ENCODE results near the gene SAMD11. TPM values are rescaled to one million over a fixed set of nuclear protein-coding genes. Genes with fewer than 3 reads are reported as not detected.

The SAMD11 gene
- total RNA-seq, 2 experiments from 2014 or later = not detected

DNA sequence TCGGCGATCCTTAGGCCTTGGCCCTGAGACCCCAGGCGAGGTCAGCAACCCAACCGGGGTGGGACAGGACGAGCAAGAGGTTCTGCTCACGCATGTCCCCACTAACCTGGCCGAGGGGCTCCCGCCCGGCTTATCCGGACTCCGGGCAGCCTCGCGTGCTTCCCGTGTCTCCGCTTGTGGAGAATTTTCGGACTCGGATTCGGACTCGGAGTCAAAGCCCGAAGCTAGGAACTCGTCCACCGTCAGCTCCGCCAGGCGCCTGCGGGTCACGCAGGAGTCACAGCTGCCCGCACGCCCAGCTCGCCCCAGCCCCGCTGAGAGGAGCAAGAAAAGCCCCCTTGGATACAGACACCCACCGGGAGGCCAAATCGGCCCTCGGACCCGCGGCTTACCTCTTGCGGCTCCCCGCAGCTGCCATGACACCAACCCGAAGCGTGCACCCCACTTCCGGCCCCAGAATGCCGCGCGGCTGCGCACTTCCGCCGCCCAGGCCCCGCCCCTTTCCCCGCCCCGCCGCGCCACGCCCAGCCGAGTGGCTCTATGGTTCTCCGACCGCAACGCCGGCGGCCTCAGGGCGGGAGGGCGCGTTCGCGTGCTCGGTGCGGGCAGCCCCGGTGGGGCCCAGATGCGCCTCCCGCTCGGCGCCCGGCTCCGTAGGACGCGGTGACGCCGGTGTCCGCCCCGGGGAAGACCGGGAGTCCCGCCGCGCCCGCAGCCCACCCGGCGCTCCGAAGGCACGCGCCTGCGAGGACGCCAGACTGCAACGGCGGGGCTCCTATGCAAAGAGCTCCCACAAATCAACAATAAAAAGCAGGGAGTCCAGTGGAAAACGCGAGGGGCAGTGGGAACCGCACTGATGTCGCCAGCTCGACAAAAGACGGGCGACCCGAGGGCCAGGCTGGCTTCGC lies 35.4 kb downstream of the SAMD11 start, which contains the start of gene NOC2L:
Gene NOC2L (minus strand): TSS at position 434 of the 908 bp plus-strand sequence. CDS start 16 bp downstream, at position 418.
- Histone ChIP-seq H3K27ac (ENCODE audit: low read depth in 1 of 2, low read length in 2 of 2) (peak within 1 kb of the TSS; percentile 47 to 72), H3K9me3 (ENCODE audit: control insufficient read depth in 1 of 2, insufficient read depth in 1 of 2, low read length in 2 of 2) (no peaks in the 10 kb centered on the region), H3K36me3 (ENCODE audit: insufficient read depth, low read length) (peaks cover 33% of the 10 kb centered on the region), H3K4me3 (ENCODE audit: low read length) (peak within 1 kb of the TSS; percentile 95), H3K4me1 (ENCODE audit: insufficient read depth, low read length) (peaks cover 41% of the 10 kb centered on the region), H3K27me3 (ENCODE audit: control insufficient read depth in 1 of 2, insufficient read depth in 2 of 2, low read length in 2 of 2) (no peaks in the 10 kb centered on the region)
- Mint-ChIP-seq H3K36me3 (ENCODE audit: low read depth) (peaks cover 39% of the 10 kb centered on the region), H3K27me3 (no peaks in the 10 kb centered on the region), H3K4me1 (ENCODE audit: low read depth) (peaks cover 16% of the 10 kb centered on the region), H3K9me3 (no peaks in the 10 kb centered on the region), H3K27ac (peak within 1 kb of the TSS; percentile 58), H3K4me3 (peak within 1 kb of the TSS; percentile 90)
- DNase-seq (peak; percentile 88 to 99 (median 97)), ATAC-seq (ENCODE audit: poor library complexity) (peak; percentile 84)
- POLR2A ChIA-PET = interaction anchor here (0.5 to 1.4 kb wide), 5 partner anchors 21 to 416 kb away, joined by 3 to 6 read pairs (median 3); partner anchors contain the start of gene AURKAIP1
- TF ChIP-seq, protein P1, sequence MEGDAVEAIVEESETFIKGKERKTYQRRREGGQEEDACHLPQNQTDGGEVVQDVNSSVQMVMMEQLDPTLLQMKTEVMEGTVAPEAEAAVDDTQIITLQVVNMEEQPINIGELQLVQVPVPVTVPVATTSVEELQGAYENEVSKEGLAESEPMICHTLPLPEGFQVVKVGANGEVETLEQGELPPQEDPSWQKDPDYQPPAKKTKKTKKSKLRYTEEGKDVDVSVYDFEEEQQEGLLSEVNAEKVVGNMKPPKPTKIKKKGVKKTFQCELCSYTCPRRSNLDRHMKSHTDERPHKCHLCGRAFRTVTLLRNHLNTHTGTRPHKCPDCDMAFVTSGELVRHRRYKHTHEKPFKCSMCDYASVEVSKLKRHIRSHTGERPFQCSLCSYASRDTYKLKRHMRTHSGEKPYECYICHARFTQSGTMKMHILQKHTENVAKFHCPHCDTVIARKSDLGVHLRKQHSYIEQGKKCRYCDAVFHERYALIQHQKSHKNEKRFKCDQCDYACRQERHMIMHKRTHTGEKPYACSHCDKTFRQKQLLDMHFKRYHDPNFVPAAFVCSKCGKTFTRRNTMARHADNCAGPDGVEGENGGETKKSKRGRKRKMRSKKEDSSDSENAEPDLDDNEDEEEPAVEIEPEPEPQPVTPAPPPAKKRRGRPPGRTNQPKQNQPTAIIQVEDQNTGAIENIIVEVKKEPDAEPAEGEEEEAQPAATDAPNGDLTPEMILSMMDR (IDR thresholded peaks at IDR 0.05) = no peak
- intact Hi-C loops (cut with DNase I, micrococcal nuclease) = loop anchor here in 1 of 2 experiments (5.0 kb wide), 1 partner anchor 52 kb away; no protein-coding TSS in a partner anchor
- CTCF ChIA-PET = interaction anchor here (0.7 to 1.5 kb wide), 3 partner anchors 25 to 90 kb away, joined by 3 to 6 read pairs (median 3); no protein-coding TSS in a partner anchor

DNA sequence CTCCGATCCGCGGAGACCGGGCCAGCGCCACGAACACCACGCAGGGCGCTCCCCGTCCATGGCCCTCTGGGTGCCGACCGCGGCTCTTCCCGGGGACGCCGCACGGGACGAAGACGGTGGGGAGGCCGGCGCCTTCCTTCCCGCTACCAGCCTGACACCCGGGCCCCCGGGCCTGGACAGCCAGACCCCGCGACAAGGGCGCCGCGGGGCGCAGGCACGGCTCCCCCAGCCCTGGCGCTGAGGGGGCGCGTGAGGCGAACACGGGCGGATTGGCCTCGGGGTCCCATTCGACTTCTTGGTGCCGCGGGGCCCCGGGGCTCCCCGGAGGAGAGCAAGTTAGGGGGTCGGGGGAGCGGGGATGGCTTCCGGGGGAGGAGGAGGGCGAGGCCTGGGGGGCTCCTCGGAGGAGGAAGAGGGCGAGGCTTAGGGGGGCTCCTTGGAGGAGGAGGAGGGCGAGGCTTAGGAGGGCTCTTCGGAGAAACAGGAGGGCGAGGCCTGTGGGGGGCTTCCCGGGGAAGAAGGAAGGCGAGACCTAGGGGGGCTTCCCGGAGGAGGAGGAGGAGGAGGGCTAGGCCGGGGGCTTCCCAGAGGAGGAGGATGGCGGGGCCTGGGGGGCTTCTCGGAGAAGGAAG lies 36.1 kb downstream of the SAMD11 start:
- DNase-seq (peak in 1 of 14 experiments; percentile 26), ATAC-seq (ENCODE audit: poor library complexity) (peak; percentile 16)
- intact Hi-C loops (cut with DNase I, micrococcal nuclease) = loop anchor here in 1 of 2 experiments (5.0 kb wide), 1 partner anchor 53 kb away; no protein-coding TSS in a partner anchor
- Histone ChIP-seq H3K4me1 (ENCODE audit: insufficient read depth, low read length) (peaks cover 41% of the 10 kb centered on the region), H3K36me3 (ENCODE audit: insufficient read depth, low read length) (peaks cover 25% of the 10 kb centered on the region), H3K27ac (ENCODE audit: low read depth in 1 of 2, low read length in 2 of 2) (no peak overlapping the region), H3K4me3 (ENCODE audit: low read length) (peak overlapping the region; percentile 57), H3K9me3 (ENCODE audit: control insufficient read depth in 1 of 2, insufficient read depth in 1 of 2, low read length in 2 of 2) (no peaks in the 10 kb centered on the region), H3K27me3 (ENCODE audit: control insufficient read depth in 1 of 2, insufficient read depth in 2 of 2, low read length in 2 of 2) (no peaks in the 10 kb centered on the region)
- Mint-ChIP-seq H3K27ac (no peak overlapping the region), H3K4me3 (peak overlapping the region; percentile 90), H3K36me3 (ENCODE audit: low read depth) (peaks cover 32% of the 10 kb centered on the region), H3K9me3 (no peaks in the 10 kb centered on the region), H3K4me1 (ENCODE audit: low read depth) (peaks cover 16% of the 10 kb centered on the region), H3K27me3 (no peaks in the 10 kb centered on the region)
- ChIA-PET POLR2A (interaction anchor here (1.4 kb wide), 1 partner anchor 271 kb away, joined by 4 read pairs; no protein-coding TSS in a partner anchor), CTCF (interaction anchor here (1.4 to 1.5 kb wide), 2 partner anchors 55 to 90 kb away, joined by 3 to 6 read pairs; no protein-coding TSS in a partner anchor)
- TF ChIP-seq, protein P1 (IDR thresholded peaks at IDR 0.05) = no peak

DNA sequence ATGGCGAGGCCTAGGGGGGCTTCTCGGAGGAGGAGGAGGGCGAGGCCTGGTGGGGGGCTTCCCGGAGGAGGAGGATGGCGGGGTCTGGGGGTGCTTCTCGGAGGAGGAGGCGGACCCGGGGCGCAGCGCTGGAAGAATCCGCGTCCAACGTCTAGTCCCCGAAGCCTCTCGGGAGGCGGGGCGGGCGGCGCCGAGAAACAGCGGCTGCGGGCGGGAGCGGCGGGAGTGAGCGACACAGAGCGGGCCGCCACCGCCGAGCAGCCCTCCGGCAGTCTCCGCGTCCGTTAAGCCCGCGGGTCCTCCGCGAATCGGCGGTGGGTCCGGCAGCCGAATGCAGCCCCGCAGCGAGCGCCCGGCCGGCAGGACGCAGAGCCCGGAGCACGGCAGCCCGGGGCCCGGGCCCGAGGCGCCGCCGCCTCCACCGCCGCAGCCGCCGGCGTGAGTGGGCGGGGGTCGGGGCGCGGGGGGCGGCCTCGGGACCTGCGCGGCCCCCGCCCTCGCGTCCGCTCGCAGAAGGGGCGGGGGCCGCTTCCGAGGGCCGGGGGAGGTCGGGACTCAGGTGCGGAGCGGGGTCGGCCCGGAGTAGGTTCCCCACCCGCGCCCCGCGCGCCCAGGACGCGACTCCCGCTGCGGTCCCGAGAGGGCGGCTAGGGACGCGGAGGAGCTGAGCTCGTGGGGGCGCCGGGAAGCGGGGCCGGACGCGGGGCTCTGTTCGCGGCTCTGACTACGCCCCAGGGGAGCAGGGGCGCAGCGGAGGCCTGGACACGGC lies 36.8 kb downstream of the SAMD11 start, which contains the start of gene KLHL17:
Gene KLHL17 (plus strand): TSS at position 222 of the 769 bp plus-strand sequence. CDS start 110 bp downstream, at position 332.
- H3K9me3 ChIP-seq (ENCODE audit: control insufficient read depth in 1 of 2, insufficient read depth in 1 of 2, low read length in 2 of 2) = no peaks in the 10 kb centered on the region
- Mint-ChIP-seq H3K9me3 (no peaks in the 10 kb centered on the region), H3K27me3 (no peaks in the 10 kb centered on the region), H3K4me1 (ENCODE audit: low read depth) (peaks cover 16% of the 10 kb centered on the region), H3K4me3 (peak within 1 kb of the TSS; percentile 90), H3K36me3 (ENCODE audit: low read depth) (peaks cover 25% of the 10 kb centered on the region), H3K27ac (no peak within 1 kb of the TSS)
- TF ChIP-seq, protein P1 (IDR thresholded peaks at IDR 0.05) = no peak
- H3K4me1 ChIP-seq (ENCODE audit: insufficient read depth, low read length) = peaks cover 41% of the 10 kb centered on the region
- ATAC-seq (ENCODE audit: poor library complexity) = peak; percentile 61
- H3K36me3 ChIP-seq (ENCODE audit: insufficient read depth, low read length) = peaks cover 18% of the 10 kb centered on the region
- intact Hi-C loops (cut with DNase I, micrococcal nuclease) = no loop called here
- H3K27me3 ChIP-seq (ENCODE audit: control insufficient read depth in 1 of 2, insufficient read depth in 2 of 2, low read length in 2 of 2) = no peaks in the 10 kb centered on the region
- ChIA-PET CTCF (no interaction called here), POLR2A (no interaction called here)
- no peak within 1 kb of the TSS for H3K27ac ChIP-seq (ENCODE audit: low read depth in 1 of 2, low read length in 2 of 2)
- peak; percentile 61 to 85 (median 76) for DNase-seq
- peak within 1 kb of the TSS; percentile 57 for H3K4me3 ChIP-seq (ENCODE audit: low read length)
